GM19025 (cell line): ENCODE measurements around the gene ENOX1.

Source experiments
- ATAC-seq: cut with Tn5 transposase; IDR thresholded peaks from one replicate; pipeline ENCODE4 v1.9.1; 2021; ENCODE audit warnings: mild to moderate bottlenecking, low read depth, moderate library complexity; ENCODE audit not compliant: unreplicated experiment

ENOX1 gene

GRCh38 chr13:43682701-43683100, 104.1 kb downstream of the ENOX1 start:
- ATAC-seq, result no peak

- peak; percentile 95 for ATAC-seq
Observed at GRCh38 chr13:43676320-43676719, 110.5 kb downstream of the ENOX1 start.

GRCh38 chr13:43675577-43675976, 111.2 kb downstream of the ENOX1 start:
- ATAC-seq, result no peak

- ATAC-seq, result no peak
Observed at GRCh38 chr13:43669964-43670363, 116.8 kb downstream of the ENOX1 start.

- ATAC-seq, result no peak
Observed at GRCh38 chr13:43669101-43669500, 117.7 kb downstream of the ENOX1 start.

- ATAC-seq, result no peak
Observed at GRCh38 chr13:43666403-43666802, 120.4 kb downstream of the ENOX1 start.

- no peak for ATAC-seq
Observed at GRCh38 chr13:43665388-43665787, 121.4 kb downstream of the ENOX1 start.

- ATAC-seq, result no peak
Observed at GRCh38 chr13:43664700-43665191, 122.0 kb downstream of the ENOX1 start.

GRCh38 chr13:43663474-43664090, 123.2 kb downstream of the ENOX1 start:
- ATAC-seq, result no peak

- ATAC-seq, result no peak
Observed at GRCh38 chr13:43662976-43663375, 123.8 kb downstream of the ENOX1 start.

- ATAC-seq, result no peak
Observed at GRCh38 chr13:43661161-43661830, 125.5 kb downstream of the ENOX1 start.

GRCh38 chr13:43657485-43657884, 129.3 kb downstream of the ENOX1 start:
- ATAC-seq, result no peak

GRCh38 chr13:43653980-43654379, 132.8 kb downstream of the ENOX1 start:
- ATAC-seq, result no peak

- ATAC-seq, result no peak
Observed at GRCh38 chr13:43653395-43653794, 133.4 kb downstream of the ENOX1 start.

GRCh38 chr13:43652760-43653159, 134.0 kb downstream of the ENOX1 start:
- ATAC-seq, result no peak

GRCh38 chr13:43650882-43651281, 135.9 kb downstream of the ENOX1 start:
- no peak for ATAC-seq

- no peak for ATAC-seq
Observed at GRCh38 chr13:43648733-43649132, 138.0 kb downstream of the ENOX1 start.

- no peak for ATAC-seq
Observed at GRCh38 chr13:43647471-43647870, 139.3 kb downstream of the ENOX1 start.

- ATAC-seq, result no peak
Observed at GRCh38 chr13:43640476-43640875, 146.3 kb downstream of the ENOX1 start.

- ATAC-seq, result no peak
Observed at GRCh38 chr13:43631106-43631505, 155.7 kb downstream of the ENOX1 start.

GRCh38 chr13:43629691-43630480, 156.9 kb downstream of the ENOX1 start:
- no peak for ATAC-seq
